ENCODE data around the gene KCNIP3. TPM values are rescaled to one million over a fixed set of nuclear protein-coding genes. Genes with fewer than 3 reads are reported as not detected.
"Not testable (repeated sequence)": the region's sequence is repeated elsewhere in the genome, so short reads cannot be mapped to it uniquely, and the experiment has no call there.

Gene KCNIP3
- total RNA-seq, 1 donor from 2014 or later = under 0.01 TPM

DNA sequence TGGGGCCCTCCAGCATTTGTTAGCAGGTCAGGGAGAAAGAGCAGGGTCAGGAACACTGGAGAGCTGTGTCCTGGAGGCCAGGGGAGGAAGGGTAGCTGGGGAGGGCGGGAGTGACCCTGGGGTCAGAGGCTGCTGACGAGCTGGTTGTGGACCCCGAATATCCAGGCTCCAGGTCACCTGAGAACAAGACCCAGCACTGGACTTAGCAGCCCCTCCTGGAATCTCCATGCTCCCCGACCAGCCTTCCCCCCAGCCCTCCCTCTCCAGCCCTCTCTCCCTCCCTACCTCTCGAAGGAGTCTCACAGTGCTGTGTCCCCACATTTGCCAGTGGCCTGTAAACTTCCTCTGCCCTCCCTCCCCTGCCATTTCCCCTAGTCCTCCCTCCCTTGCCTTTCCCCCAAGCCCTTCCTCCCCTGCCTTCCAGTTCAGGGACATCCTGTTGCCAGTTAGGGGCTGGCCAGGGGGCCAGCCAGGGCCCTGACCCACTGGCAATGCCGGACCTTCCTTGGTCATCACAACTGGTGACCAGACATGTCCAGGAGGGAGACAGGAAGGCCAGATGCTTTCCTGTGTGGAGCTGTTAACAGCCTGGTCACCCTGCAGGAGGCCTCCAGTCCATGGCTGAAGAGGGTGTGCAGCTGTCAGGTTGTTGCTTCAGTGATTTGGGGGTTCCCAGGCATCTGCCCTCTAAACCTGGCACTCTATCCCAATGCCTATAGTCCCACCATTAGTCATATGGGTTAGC lies 55.3 kb downstream of the KCNIP3 start:
- no peak for DNase-seq (ENCODE audit: low read depth)
- Histone ChIP-seq H3K27me3 (ENCODE audit: control insufficient read depth, insufficient read depth, low read length) (peaks cover 4% of the 10 kb centered on the region), H3K4me3 (ENCODE audit: low read depth, low read length) (no peak overlapping the region), H3K36me3 (ENCODE audit: control insufficient read depth, insufficient read depth, low read length) (no peaks in the 10 kb centered on the region)
- peak; percentile 80 for FAIRE-seq
- TF ChIP-seq, protein P1, sequence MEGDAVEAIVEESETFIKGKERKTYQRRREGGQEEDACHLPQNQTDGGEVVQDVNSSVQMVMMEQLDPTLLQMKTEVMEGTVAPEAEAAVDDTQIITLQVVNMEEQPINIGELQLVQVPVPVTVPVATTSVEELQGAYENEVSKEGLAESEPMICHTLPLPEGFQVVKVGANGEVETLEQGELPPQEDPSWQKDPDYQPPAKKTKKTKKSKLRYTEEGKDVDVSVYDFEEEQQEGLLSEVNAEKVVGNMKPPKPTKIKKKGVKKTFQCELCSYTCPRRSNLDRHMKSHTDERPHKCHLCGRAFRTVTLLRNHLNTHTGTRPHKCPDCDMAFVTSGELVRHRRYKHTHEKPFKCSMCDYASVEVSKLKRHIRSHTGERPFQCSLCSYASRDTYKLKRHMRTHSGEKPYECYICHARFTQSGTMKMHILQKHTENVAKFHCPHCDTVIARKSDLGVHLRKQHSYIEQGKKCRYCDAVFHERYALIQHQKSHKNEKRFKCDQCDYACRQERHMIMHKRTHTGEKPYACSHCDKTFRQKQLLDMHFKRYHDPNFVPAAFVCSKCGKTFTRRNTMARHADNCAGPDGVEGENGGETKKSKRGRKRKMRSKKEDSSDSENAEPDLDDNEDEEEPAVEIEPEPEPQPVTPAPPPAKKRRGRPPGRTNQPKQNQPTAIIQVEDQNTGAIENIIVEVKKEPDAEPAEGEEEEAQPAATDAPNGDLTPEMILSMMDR (IDR thresholded peaks at IDR 0.05; ENCODE audit: insufficient read depth, low read length, severe bottlenecking) = no peak

DNA sequence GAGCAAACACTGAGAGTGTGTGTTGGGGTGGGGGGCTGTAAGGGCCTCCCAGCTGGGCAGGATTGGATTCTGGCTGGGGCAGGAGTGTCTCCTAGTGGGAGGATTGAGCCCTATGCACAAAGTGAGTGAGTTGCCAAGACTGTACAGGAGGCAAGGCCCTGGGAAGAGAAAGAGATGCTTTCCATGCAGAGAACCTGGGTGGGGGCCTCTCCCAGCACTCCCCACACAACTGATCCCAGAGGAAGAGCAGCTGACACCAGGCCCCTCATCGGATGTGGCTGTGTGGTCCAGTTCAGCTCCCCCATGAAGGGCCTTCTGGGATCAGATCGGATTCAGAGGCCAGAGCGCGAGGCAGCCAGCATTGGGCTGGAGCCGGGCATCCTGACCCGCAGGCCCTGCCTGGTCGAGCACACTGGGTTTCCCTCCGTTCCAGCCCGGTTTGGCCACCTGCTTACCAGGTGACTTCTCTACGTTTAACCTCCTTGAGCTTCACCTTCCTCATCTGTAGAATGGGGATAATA lies 56.0 kb downstream of the KCNIP3 start:
- no peak for DNase-seq (ENCODE audit: low read depth)
- FAIRE-seq = no peak
- Histone ChIP-seq H3K36me3 (ENCODE audit: control insufficient read depth, insufficient read depth, low read length) (no peaks in the 10 kb centered on the region), H3K4me3 (ENCODE audit: low read depth, low read length) (no peak overlapping the region), H3K27me3 (ENCODE audit: control insufficient read depth, insufficient read depth, low read length) (no peaks in the 10 kb centered on the region)
- TF ChIP-seq, protein P1 (IDR thresholded peaks at IDR 0.05; ENCODE audit: insufficient read depth, low read length, severe bottlenecking) = no peak

DNA sequence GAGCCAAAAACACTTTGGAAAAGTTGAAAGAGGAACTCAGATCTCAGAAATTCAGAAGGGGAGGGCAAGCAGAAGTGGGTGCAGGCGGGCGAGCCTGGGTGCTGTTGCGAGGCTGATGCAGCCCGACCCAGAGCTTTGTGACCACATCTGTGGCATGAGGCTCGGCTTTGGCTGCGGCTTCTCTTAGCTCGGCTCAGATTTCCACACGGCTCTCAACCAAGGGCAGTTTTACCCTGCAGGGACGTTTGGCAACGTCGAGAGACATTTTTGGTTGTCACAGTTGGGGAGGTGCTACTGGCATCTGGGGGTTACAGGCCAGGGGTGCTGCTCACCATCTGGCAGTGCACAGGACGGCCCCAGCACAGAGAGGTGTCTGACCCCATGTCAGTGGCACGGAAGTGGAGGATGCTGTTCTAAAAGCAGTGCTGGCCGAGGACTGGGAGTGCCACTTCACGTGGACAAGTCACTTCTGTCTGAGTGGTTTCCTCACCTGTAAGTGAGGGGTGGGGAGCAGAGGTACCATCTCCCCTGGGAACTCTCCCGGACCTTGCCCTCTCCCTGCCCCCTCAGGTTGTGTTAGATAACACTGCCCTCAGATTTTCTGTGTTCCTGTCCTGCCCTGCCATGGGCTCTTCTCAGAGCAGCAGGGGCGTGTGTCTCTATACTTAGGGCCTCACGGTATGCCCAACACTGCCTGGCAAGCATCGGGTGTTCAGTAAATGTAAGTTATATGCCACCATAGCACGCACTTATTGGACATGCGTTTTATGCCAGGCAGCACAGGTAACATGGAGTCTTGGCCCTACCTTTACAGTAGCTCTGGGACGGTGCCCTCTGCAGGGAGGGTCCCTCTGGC lies 56.7 kb downstream of the KCNIP3 start:
- Histone ChIP-seq H3K4me3 (ENCODE audit: low read depth, low read length) (no peak overlapping the region), H3K36me3 (ENCODE audit: control insufficient read depth, insufficient read depth, low read length) (no peaks in the 10 kb centered on the region), H3K27me3 (ENCODE audit: control insufficient read depth, insufficient read depth, low read length) (no peaks in the 10 kb centered on the region)
- DNase-seq (ENCODE audit: low read depth) (no peak), FAIRE-seq (no peak)
- TF ChIP-seq, protein P1 (IDR thresholded peaks at IDR 0.05; ENCODE audit: insufficient read depth, low read length, severe bottlenecking) = no peak

DNA sequence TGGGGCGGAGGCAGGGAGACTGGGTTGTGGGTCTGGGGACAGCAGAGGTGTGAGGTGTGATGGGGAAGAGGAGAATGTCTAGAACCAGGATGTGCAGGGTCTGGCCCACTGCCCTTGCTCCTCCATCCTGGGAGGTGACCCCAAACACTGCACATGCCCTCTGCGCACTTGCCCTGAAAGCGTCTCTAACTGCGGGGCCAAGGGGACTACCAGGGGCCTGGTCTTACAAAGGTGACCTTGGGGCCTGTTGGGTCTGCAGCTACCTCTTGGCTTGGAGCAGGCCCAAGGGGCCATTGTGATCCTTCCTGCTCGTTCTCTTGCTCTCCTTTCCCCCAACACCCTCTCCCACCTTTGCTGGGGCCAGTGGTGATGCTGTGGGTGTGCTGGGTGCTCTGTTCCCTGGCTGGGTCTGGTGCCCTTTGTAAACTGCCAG lies 57.3 kb downstream of the KCNIP3 start:
- no peaks in the 10 kb centered on the region for H3K27me3 ChIP-seq (ENCODE audit: control insufficient read depth, insufficient read depth, low read length)
- no peak for DNase-seq (ENCODE audit: low read depth)
- TF ChIP-seq, protein P1 (IDR thresholded peaks at IDR 0.05; ENCODE audit: insufficient read depth, low read length, severe bottlenecking) = no peak
- H3K36me3 ChIP-seq (ENCODE audit: control insufficient read depth, insufficient read depth, low read length) = no peaks in the 10 kb centered on the region
- H3K4me3 ChIP-seq (ENCODE audit: low read depth, low read length) = no peak overlapping the region
- FAIRE-seq = no peak

DNA sequence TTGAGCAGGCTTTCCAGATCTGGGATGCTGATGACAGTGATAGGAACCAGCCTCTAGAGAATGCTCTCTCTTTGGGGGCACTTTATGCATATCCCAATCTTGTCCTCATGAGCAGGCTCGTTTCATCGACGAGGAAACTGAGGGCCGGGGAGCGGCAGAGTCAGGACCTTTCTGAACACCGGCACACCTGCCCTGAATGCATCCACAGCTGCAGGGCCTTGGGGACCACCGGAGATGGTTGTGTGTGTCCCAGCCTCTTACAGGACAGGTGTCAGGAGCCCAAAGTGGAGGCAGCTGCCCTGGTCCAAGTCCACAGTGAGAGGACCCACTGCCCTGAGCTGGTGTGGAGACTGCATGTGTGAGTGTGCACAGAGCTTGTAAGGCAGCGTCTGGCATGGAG lies 57.8 kb downstream of the KCNIP3 start:
- Histone ChIP-seq H3K27me3 (ENCODE audit: control insufficient read depth, insufficient read depth, low read length) (no peaks in the 10 kb centered on the region), H3K4me3 (ENCODE audit: low read depth, low read length) (no peak overlapping the region), H3K36me3 (ENCODE audit: control insufficient read depth, insufficient read depth, low read length) (no peaks in the 10 kb centered on the region)
- TF ChIP-seq, protein P1 (IDR thresholded peaks at IDR 0.05; ENCODE audit: insufficient read depth, low read length, severe bottlenecking) = no peak
- FAIRE-seq (no peak), DNase-seq (ENCODE audit: low read depth) (no peak)

DNA sequence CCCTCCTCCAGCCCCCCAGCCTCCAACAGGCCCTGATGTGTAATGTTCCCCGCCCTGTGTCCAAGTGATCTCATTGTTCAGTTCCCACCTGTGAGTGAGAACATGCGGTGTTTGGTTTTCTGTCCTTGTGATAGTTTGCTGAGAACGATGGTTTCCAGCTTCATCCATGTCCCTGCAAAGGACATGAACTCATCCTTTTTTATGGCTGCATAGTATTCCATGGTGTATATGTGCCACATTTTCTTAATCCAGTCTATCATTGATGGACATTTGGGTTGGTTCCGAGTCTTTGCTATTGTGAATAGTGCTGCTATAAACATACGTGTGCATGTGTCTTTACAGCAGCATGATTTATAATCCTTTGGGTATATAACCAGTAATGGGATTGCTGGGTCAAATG lies 58.3 kb downstream of the KCNIP3 start:
- not testable (repeated sequence) for H3K4me3 ChIP-seq (ENCODE audit: low read depth, low read length); DNase-seq (ENCODE audit: low read depth); FAIRE-seq; H3K36me3 ChIP-seq (ENCODE audit: control insufficient read depth, insufficient read depth, low read length); H3K27me3 ChIP-seq (ENCODE audit: control insufficient read depth, insufficient read depth, low read length)

Measured in bronchial epithelial cell (primary cell).